HAP-1 (cell line): ENCODE results near the gene TJP1.
A peak's percentile ranks its signal among the peaks of the same experiment; 100 is the strongest.
"Not testable (repeated sequence)": the region's sequence is repeated elsewhere in the genome, so short reads cannot be mapped to it uniquely, and the experiment has no call there.

Experiments used
- DNase-seq, 2 experiments: peaks; one replicate each; pipeline ENCODE4 v3.0.0-alpha.2; 2016 to 2020; ENCODE audit warnings: low spot score in 2 of 2
- H3K27me3 ChIP-seq: fragments of 250-450 bp; sonication (Bioruptor Pico); 2 replicates; pipeline ENCODE4 v1.5.1; 2020; ENCODE audit warnings: low read depth, mild to moderate bottlenecking, moderate library complexity
- H3K36me3 ChIP-seq: fragments of 250-450 bp; sonication (Bioruptor Pico); replicated peaks from 2 replicates; pipeline ENCODE4 v1.5.1; 2020; ENCODE audit warnings: mild to moderate bottlenecking
- H3K4me1 ChIP-seq: fragments of 250-450 bp; sonication (Bioruptor Pico); 2 replicates; pipeline ENCODE4 v1.5.1; 2020; ENCODE audit warnings: mild to moderate bottlenecking
- H3K4me3 ChIP-seq: fragments of 250-450 bp; sonication (Bioruptor Pico); 2 replicates; pipeline ENCODE4 v1.5.1; 2020; ENCODE audit warnings: mild to moderate bottlenecking, moderate library complexity
- H3K9me3 ChIP-seq: fragments of 250-450 bp; sonication (Bioruptor Pico); 2 replicates; pipeline ENCODE4 v1.5.1; 2020; ENCODE audit warnings: mild to moderate bottlenecking, moderate library complexity
- in situ Hi-C: fragments of 300-500 bp; cut with MboI; formaldehyde crosslinking; loops from 3 replicates; pipeline ENCODE4 v1.14.3; 2020; ENCODE audit warnings: low sequenced_read_pairs, inconsistent platforms, mixed read lengths

The TJP1 gene

DNA sequence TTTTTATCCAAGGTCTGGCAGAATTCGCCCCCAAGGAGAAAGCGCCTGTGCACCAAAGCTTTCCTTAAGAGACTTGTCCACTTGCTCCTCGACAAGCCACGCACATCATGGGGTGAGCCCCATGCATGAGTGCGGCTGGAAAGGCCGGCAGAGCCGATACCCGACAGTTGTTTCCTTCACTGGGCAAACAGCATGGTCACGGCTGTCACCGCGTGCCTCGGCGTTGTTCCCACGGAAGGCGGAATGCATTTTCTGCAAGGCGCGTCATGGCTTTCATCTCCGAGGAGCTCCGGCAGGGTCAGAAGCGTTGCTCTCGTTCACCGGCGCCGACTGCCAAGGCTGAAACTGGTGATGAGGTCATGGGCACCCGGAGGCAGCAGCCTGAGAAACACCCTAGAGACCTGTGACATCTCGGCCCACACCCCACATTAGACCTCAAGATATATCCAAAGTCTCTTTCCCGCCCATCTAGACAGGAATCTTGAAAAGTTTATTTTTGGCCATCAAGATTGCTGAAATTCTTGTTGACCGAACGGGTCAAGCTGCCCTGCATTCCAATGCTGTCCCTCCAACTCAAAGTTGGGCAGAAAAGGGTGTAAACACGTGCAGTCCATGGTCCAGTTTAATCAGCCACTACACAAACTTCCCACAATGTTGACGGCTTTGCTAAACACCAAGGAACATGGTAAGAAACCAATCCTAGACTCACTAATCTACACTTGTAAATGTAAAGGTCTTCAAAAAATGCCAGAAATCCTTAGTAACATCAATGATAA is 604 bp upstream of the TJP1 start:
- no peaks in the 10 kb centered on the region for H3K27me3 ChIP-seq
- DNase-seq = no peak
- H3K9me3 ChIP-seq = no peaks in the 10 kb centered on the region
- no peaks in the 10 kb centered on the region for H3K36me3 ChIP-seq
- H3K4me1 ChIP-seq = peaks cover 17% of the 10 kb centered on the region
- H3K4me3 ChIP-seq = peak overlapping the region; percentile 70
- in situ Hi-C loops = no loop called here

DNA sequence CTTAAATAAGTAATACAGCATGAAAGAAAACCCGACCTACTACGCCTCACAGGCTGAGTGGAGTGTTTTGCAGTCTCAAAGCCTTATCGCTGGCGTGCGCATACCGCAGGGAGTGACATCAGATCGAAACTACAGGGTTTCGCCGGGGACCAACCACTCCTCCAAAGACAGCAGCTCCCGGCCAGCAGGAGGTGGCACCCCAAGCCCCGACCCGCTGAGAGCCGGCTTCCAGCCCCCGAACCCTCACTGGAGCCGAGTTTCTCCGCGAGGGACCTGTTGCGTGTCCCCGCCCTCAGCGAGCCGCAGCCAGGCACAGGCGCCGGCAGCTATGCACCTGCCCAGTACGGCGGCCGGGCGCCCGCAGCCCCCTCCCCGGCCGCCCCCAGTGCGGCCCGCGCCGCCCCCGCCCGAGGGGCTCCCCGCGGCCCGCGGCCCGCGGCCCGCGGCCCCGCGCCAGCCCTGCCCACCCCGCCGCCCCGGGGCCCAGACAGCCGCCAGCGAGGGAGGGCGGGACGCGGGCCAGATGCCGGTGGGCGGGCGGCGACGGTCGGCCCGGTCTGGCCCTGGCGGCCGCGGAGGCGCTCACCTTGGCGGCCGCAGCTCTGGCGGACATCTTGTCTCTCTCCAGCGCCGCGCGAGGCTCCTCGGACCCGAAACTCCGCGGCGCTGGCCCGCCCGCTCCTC is 710 bp downstream of the TJP1 start:
- Histone ChIP-seq H3K4me1 (peaks cover 20% of the 10 kb centered on the region), H3K27me3 (no peaks in the 10 kb centered on the region), H3K9me3 (no peaks in the 10 kb centered on the region), H3K4me3 (peak overlapping the region; percentile 70), H3K36me3 (no peaks in the 10 kb centered on the region)
- in situ Hi-C loops = no loop called here
- DNase-seq = peak; percentile 52 to 77

DNA sequence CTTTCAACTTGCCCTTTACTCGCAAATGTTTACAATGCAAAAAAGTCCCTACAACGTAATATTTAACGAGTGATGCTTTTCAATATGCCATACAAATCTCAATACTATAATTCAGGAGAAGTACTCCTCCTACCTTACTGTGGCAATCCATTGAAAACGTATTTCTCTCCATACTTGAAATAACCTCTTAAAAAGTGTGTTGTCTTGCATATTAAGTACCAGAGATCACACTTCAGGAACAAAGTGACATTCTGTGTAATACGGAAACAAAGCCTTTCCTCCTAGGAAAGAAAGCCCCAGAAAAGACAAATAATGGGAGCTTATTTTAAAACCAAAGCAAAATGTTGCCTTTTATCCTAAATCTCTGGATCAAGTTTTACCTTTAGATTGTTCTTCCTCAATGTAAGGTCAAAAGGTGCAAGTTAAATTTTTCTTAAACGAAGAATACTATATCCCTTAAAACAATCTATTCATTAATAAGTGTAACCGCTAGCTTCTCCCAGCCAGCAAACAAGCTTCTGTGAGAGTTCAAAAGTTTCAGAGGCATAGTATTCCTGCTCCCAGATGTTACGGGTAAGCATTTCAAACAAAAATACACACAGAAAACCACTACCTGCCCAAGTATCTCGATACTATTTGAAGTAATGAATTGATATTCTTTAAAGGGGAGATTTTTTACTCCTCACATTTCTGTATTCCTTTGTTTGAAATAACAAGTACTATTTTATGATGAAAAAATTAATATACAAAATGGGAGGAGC is 1.7 kb downstream of the TJP1 start:
- peak overlapping the region; percentile 70 for H3K4me3 ChIP-seq
- H3K36me3 ChIP-seq = no peaks in the 10 kb centered on the region
- H3K27me3 ChIP-seq = no peaks in the 10 kb centered on the region
- in situ Hi-C loops = no loop called here
- no peaks in the 10 kb centered on the region for H3K9me3 ChIP-seq
- H3K4me1 ChIP-seq = peaks cover 25% of the 10 kb centered on the region
- peak in 1 of 2 experiments; percentile 28 for DNase-seq

DNA sequence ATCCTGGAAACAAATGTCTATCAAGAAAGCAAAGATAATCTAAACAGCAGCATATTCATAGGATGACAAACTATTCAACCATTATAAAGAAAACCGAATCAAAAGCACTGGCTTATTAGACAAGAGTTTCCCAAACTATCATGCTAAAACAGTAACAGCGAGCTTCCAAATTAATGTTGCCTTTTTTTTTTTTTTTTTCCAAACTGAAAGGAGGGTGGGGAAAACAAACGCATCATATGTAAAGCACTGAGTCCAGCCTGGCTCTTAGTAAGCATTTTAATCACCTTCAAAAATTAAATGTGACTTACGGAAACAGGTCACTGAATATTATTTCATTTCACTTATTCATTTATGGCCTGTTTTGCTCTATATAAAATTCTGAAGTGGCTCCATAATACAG is 2.3 kb downstream of the TJP1 start:
- Histone ChIP-seq H3K4me1 (peaks cover 31% of the 10 kb centered on the region), H3K4me3 (peak overlapping the region; percentile 70), H3K9me3 (no peaks in the 10 kb centered on the region), H3K27me3 (no peaks in the 10 kb centered on the region), H3K36me3 (no peaks in the 10 kb centered on the region)
- in situ Hi-C loops = no loop called here
- no peak for DNase-seq

DNA sequence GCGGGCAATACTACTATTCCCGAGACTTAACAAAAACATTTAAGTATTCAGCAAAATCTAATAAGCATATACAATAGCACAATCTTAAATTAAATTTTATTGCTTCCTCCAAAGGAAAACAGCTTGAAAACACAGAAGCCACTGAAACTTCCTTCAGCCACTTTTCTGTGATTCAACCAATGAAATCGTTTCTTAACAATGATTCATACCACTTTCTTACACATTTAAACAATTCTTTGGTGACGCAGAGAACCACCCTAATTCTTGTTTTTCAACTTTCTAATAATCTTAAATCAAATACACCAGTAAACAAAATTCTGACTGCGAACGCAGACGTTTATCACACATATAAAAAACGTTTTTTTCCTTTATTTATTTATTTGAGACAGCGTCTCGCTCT is 4.1 kb downstream of the TJP1 start:
- Histone ChIP-seq H3K9me3 (no peaks in the 10 kb centered on the region), H3K4me3 (no peak overlapping the region), H3K4me1 (peaks cover 41% of the 10 kb centered on the region), H3K36me3 (no peaks in the 10 kb centered on the region), H3K27me3 (no peaks in the 10 kb centered on the region)
- in situ Hi-C loops = no loop called here
- DNase-seq = no peak

DNA sequence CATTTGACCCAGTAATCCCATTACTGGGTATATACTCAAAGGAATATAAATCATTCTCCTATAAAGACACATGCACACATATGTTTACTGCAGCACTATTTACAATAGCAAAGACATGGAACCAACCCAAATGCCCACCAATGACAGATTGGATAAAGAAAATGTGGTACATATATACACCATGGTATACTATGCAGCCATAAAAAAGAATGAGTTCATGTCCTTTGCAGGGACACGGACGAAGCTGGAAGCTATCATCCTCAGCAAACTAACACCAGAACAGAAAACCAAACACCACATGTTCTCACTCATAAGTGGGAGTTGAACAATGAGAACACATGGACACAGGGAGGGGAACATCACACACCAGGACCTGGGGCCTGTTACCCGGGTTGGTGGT is 4.8 kb downstream of the TJP1 start:
- H3K27me3 ChIP-seq, H3K9me3 ChIP-seq, DNase-seq, in situ Hi-C loops, H3K36me3 ChIP-seq, H3K4me3 ChIP-seq: not testable (repeated sequence)
- H3K4me1 ChIP-seq = peaks cover 37% of the 10 kb centered on the region

DNA sequence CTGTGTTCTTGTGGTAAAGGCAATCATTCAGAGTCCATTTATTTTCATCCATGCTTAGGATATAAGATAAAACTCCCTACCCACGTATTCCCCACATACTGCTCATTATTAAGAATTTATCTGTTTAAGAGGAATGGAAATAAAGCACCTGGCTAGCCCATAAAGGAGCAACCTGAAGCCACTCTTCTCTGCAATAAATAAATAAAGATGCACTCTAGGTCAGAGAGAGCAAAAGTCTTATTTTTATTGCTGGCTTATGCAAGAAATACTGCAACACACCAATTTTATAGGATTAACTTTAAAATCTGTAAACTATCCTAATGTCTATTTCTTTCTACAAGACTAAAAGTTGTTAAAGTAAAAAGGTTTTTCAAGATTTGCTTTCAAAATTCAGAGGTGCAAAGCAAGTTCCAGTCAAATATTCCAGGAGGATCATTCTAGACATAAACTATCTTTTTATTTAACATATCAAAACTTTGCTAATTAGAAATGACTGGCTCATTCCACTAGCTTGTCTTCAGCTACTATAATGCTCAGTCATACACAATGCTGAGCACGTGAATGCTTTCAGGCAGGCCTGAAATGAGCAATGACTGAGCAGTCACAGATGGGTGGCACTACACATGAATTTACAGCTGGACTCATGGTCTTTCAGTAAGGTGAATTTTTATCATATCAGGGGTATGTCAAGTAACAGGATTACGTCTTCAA is 7.1 kb downstream of the TJP1 start:
- in situ Hi-C loops = no loop called here
- H3K9me3 ChIP-seq = no peaks in the 10 kb centered on the region
- H3K4me3 ChIP-seq = no peak overlapping the region
- H3K4me1 ChIP-seq = peaks cover 36% of the 10 kb centered on the region
- H3K27me3 ChIP-seq = no peaks in the 10 kb centered on the region
- no peaks in the 10 kb centered on the region for H3K36me3 ChIP-seq
- peak; percentile 56 to 58 for DNase-seq

DNA sequence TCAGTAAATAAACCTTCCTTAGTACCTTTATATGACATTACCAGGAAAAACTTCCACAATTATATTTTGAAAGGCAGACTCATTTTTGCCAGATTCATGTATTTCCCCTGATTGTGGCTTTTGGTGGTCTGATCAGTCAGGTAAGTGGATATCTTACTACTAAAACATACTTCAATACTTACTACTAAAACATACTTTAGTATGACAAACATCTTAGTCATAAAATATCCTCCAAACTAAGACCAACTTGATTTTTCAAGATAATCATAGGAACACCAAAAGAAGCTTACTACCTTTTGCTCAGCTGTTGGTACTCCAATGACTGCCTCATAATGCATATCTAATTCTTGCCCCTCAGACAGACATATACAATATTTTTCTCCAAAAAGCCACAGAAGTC is 9.3 kb downstream of the TJP1 start:
- no peak for DNase-seq
- Histone ChIP-seq H3K36me3 (no peaks in the 10 kb centered on the region), H3K4me3 (no peak overlapping the region), H3K4me1 (peaks cover 24% of the 10 kb centered on the region), H3K9me3 (no peaks in the 10 kb centered on the region), H3K27me3 (no peaks in the 10 kb centered on the region)
- in situ Hi-C loops = no loop called here

DNA sequence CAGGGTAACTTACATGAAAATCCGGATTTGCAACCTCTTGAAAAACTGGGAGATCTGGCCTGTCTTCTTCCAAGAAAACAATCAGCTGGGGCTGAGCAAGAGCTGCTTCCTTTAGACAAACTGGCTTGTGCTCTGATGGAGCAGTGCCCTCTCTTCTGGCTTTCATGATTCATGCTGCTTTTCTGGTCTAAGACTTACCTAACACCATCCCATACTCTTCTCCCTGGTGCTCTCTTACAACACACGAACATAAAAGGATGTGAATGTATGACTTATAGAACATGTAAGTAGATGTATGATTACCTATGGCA is 9.9 kb downstream of the TJP1 start:
- DNase-seq = no peak
- no peak overlapping the region for H3K4me3 ChIP-seq
- H3K9me3 ChIP-seq = no peaks in the 10 kb centered on the region
- H3K36me3 ChIP-seq = no peaks in the 10 kb centered on the region
- in situ Hi-C loops = no loop called here
- H3K4me1 ChIP-seq = peaks cover 24% of the 10 kb centered on the region
- no peaks in the 10 kb centered on the region for H3K27me3 ChIP-seq

DNA sequence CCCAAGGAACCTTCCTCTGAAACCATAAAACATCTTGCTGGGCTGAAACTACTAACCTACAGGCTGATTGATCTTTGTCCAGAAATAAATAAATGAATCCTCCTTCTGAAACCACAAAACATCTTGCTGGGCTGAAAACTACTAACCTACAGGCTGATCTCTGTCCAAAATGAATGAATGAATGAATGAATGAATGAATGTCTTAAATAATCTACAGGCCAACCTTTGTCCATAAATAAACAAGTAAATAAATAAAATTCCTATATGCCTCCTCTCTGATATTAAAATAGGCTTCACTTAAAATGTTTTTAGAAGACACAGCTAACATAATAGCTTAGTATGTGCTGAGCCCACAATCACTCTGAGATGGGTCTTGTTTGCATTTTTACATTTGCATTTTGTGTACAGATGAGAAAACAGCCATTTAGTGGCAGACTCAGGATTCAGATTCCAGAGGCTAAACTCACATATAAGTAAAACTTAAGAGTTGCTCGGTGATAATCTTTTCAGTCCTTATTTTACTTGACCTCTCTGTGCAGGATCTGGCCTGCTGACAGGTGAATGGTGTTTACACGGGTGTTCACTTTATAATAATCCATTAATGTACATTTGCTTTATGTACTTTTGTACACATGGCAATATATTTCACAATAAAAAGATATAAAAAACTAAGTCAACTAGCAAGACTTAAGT is 10.4 kb downstream of the TJP1 start:
- H3K4me1 ChIP-seq = peaks cover 24% of the 10 kb centered on the region
- DNase-seq = no peak
- in situ Hi-C loops = no loop called here

DNA sequence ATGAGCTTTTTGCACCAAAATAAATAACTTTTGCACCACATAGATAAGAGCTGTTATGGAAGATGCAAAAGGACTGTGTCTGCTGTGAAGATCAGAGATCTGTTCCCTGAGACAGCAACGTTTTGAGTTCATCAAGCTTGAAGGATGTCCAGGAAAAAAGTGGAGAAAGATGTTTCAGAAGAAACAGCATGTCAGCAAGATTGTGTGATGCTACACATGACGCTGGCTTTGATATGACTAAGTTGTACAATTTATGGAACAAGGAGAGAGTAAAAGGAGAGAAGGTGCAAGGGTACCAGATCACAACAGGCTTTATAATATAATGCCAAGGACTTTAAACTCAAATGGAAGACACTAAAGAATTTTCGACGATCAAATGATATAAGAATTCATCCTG is 16.6 kb downstream of the TJP1 start:
- no peak for DNase-seq
- no peaks in the 10 kb centered on the region for H3K36me3 ChIP-seq
- H3K9me3 ChIP-seq = no peaks in the 10 kb centered on the region
- in situ Hi-C loops = no loop called here
- H3K4me3 ChIP-seq = no peak overlapping the region
- no peaks in the 10 kb centered on the region; the same call in 1 of the 2 replicates for H3K4me1 ChIP-seq
- no peaks in the 10 kb centered on the region for H3K27me3 ChIP-seq

More for the DNA sequence above, 10.4 kb downstream of the TJP1 start:
- Histone ChIP-seq H3K9me3 (no peaks in the 10 kb centered on the region), H3K27me3 (no peaks in the 10 kb centered on the region), H3K36me3 (no peaks in the 10 kb centered on the region), H3K4me3 (no peak overlapping the region)

DNA sequence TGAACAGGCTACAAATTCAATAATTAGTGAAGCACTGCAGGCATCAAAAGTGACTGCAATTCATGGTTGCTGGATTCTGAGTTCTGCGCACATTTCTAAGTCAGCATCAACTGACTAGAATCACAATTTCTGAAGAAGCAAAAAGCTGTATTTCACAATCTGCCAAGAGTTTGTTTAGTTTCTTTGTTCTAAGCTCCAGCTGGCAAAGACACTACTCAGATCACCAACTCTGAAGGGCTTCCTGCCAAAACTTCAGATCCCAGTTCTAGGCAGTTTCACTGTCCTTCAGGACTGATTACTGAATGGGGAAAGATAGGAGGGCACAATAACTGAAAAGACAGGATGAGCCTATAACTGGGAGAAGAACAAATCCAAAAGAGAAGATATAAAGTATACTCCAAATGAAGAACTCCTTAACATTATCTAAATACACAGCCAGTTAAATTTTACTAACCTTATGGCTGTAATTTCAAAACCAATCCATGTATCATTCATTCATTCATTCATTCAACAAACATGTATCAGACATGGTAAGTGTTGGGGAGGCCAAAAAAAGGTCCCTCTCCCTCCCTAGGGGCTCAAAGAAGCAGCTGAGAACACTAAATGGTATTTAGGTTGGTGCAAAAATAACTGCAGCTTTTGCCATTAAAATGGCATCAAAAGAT is 17.1 kb downstream of the TJP1 start:
- in situ Hi-C loops = no loop called here
- H3K27me3 ChIP-seq = no peaks in the 10 kb centered on the region
- DNase-seq = no peak

DNA sequence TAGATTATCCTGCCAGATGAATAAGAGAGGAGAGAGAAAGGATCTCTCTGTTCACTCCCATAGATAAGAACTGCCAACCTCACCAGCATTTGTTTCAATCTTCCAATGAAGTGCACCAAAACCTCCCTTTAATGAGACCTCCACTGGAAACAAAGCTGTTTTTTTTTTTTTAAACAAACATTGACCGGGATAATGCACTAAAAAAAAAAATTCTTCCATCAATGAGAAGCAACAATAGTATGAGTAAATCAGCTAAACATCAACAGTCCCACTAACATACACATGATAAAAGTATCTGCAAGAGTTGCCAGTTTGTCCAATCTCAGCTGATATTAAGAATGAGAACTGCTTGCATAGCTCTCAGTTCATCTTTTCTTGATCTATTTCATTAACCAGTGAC is 19.9 kb downstream of the TJP1 start:
- no peaks in the 10 kb centered on the region for H3K9me3 ChIP-seq
- no peak for DNase-seq
- in situ Hi-C loops = no loop called here
- H3K36me3 ChIP-seq = no peaks in the 10 kb centered on the region
- no peaks in the 10 kb centered on the region for H3K27me3 ChIP-seq
- no peaks in the 10 kb centered on the region; the same call in 1 of the 2 replicates for H3K4me1 ChIP-seq
- no peak overlapping the region for H3K4me3 ChIP-seq

More for the DNA sequence above, 17.1 kb downstream of the TJP1 start:
- Histone ChIP-seq H3K4me3 (no peak overlapping the region), H3K9me3 (no peaks in the 10 kb centered on the region), H3K36me3 (no peaks in the 10 kb centered on the region), H3K4me1 (no peaks in the 10 kb centered on the region; the same call in 1 of the 2 replicates)
